Measurements from ENCODE around the gene NTN1. TPM values are rescaled to one million over a fixed set of nuclear protein-coding genes. Genes with fewer than 3 reads are reported as not detected.

NTN1 gene
- total and polyA plus RNA-seq, 7 experiments from 2014 or later, result 0.07 to 0.12 (median 0.11) TPM; not detected in 4

DNA sequence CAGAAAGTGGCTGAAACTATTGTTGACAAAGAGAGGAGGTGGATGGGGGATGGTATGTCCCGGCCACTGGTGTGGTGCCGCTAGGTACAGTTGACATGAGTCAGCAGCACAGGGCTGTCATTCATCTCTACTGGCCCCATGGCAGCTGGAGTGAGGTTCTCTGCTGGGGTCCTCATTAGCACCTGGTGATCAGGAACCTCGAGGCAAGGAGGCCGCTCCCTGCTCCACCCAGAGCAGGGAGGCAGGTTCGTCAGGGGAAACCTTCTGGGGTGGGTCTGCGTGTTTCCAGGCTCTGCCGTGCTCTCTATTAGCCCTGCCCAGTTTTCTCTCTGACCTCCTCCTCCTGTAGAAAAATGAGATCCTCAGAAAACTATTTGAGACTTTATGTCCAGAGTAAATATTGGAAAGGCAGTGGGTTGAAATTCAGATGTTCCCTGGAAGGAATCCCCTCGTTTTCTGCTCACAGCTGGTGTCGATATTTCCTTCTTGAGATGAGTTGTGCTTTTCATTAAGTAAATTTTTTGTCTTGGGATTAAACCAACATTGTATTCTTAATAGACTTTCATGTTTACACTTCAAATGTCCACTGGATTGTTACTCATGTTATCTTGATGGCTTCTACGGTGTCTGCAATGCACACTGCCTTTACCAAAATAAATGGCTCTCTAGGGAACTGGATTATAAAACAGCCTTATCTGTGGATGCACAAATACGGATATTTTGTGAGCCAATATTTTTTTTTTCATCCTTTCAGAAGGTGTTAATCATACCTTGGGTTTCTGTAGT lies 7.1 kb downstream of the NTN1 start:
- no peak overlapping the region for H3K4me3 ChIP-seq (ENCODE audit: low read length)
- peaks cover 50 to 72% (median 62%) of the 10 kb centered on the region in 5 donors for H3K27me3 Mint-ChIP-seq
- peaks cover 0 to 6% of the 10 kb centered on the region in 2 donors for H3K4me1 ChIP-seq (ENCODE audit: control insufficient read depth in 2 of 2, insufficient read depth in 2 of 2, low read length in 2 of 2)
- ChIA-PET POLR2A (no interaction called here), CTCF (no interaction called here)
- H3K9me3 ChIP-seq (ENCODE audit: control insufficient read depth in 2 of 3, low read length in 3 of 3), result no peaks in the 10 kb centered on the region
- no peak overlapping the region for H3K27ac Mint-ChIP-seq
- H3K27me3 ChIP-seq (ENCODE audit: control insufficient read depth in 2 of 2, insufficient read depth in 2 of 2, low read length in 2 of 2), result peaks cover 14 to 15% of the 10 kb centered on the region in 2 donors
- ATAC-seq (no peak), DNase-seq (no peak)
- H3K27ac ChIP-seq (ENCODE audit: low read depth, low read length), result no peak overlapping the region
- H3K4me1 Mint-ChIP-seq, result peaks cover 0 to 16% (median 5%) of the 10 kb centered on the region in 7 donors
- H3K9me3 Mint-ChIP-seq, result peaks cover 0 to 3% (median 0%) of the 10 kb centered on the region in 11 donors
- peaks cover 0 to 3% (median 0%) of the 10 kb centered on the region in 5 donors for H3K36me3 Mint-ChIP-seq
- no peaks in the 10 kb centered on the region for H3K36me3 ChIP-seq (ENCODE audit: control insufficient read depth in 2 of 3, insufficient read depth in 3 of 3, low read length in 3 of 3)
- H3K4me3 Mint-ChIP-seq, result no peak overlapping the region
- intact Hi-C loops (cut with micrococcal nuclease), result no loop called here

DNA sequence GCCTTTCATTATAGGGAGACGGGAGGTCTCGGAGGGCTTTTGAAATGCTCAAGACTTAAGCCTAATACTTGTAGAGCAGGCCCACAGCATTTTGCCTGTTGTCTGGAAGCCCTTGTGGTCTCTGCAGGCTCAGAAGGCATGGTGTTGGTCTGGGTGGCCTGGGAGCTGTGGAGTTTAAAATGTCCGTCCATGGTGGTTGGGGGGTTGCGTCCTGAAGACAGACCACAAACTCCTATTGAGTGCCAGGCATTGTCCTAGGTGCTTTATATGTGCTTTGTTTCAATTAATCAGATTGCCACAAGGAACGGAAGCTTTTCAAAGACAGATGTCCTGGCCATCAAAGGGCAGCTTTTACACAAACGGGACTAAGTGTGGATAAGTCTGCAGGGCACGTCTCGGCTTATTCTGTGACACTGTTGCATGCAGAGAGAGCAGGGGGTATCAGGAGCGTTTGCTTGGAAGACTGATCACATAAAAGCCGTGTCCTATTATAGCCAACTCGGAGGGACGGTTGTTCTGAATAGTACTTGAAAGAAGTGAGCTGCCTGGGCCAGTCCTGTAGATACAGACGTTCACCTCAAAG lies 7.8 kb downstream of the NTN1 start:
- Histone ChIP-seq H3K36me3 (ENCODE audit: control insufficient read depth in 2 of 3, insufficient read depth in 3 of 3, low read length in 3 of 3) (no peaks in the 10 kb centered on the region), H3K4me3 (ENCODE audit: low read length) (no peak overlapping the region), H3K9me3 (ENCODE audit: control insufficient read depth in 2 of 3, low read length in 3 of 3) (no peaks in the 10 kb centered on the region), H3K27me3 (ENCODE audit: control insufficient read depth in 2 of 2, insufficient read depth in 2 of 2, low read length in 2 of 2) (peaks cover 9 to 10% of the 10 kb centered on the region in 2 donors), H3K4me1 (ENCODE audit: control insufficient read depth in 2 of 2, insufficient read depth in 2 of 2, low read length in 2 of 2) (no peaks in the 10 kb centered on the region), H3K27ac (ENCODE audit: low read depth, low read length) (no peak overlapping the region)
- Mint-ChIP-seq H3K27ac (no peak overlapping the region), H3K36me3 (peaks cover 0 to 3% (median 0%) of the 10 kb centered on the region in 5 donors), H3K9me3 (peaks cover 0 to 3% (median 0%) of the 10 kb centered on the region in 11 donors), H3K27me3 (peaks cover 45 to 69% (median 57%) of the 10 kb centered on the region in 5 donors), H3K4me1 (peaks cover 0 to 10% (median 0%) of the 10 kb centered on the region in 7 donors), H3K4me3 (no peak overlapping the region)
- ATAC-seq, result no peak
- ChIA-PET POLR2A (no interaction called here), CTCF (no interaction called here)
- intact Hi-C loops (cut with micrococcal nuclease), result no loop called here
- DNase-seq, result no peak

DNA sequence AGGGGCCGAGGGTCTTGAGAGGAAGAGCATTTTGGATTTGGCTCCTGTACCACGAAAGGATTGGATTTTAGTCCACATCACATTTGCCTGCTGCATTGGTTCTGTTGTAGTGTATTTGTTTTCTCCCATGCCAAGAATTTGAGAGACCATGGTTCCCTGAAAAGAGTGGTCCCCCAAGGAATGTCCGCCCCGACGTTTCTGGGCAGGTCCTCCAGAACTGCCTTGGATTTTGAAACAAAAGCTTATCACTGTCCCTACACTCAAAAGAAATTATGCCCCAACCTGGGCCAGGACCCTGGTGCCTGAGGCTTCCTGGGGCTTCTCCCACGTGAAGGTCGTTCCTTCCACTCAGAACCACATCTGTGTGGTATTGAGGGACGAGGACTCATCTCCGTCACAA lies 10.8 kb downstream of the NTN1 start:
- no peak for DNase-seq
- POLR2A ChIA-PET, result no interaction called here

DNA sequence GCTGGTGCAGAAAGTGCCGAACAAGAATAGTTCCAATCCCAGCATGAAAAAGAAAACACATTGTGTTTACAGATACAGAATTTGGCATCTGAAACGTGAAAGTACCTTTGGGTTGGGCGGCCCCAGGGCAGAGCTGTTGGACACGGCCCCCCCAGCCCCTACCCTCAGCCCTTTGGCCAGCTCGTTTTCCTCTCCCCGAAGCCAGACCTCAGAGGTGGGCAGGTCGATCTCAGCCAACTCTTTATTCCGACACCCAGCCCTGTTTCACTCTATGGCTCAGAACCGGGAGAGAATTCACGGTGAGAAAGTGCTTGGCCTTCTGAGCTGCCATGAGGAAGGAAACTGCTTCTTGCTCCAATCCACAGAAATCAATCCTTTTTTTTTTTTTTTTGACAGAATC lies 11.3 kb downstream of the NTN1 start:
- H3K27ac Mint-ChIP-seq, result no peak overlapping the region
- no peaks in the 10 kb centered on the region for H3K36me3 ChIP-seq (ENCODE audit: control insufficient read depth in 2 of 3, insufficient read depth in 3 of 3, low read length in 3 of 3)
- no peaks in the 10 kb centered on the region for H3K27me3 ChIP-seq (ENCODE audit: control insufficient read depth in 2 of 2, insufficient read depth in 2 of 2, low read length in 2 of 2)
- ChIA-PET POLR2A (no interaction called here), CTCF (no interaction called here)
- H3K4me3 Mint-ChIP-seq, result no peak overlapping the region
- H3K4me3 ChIP-seq (ENCODE audit: low read length), result no peak overlapping the region
- H3K27ac ChIP-seq (ENCODE audit: low read depth, low read length), result no peak overlapping the region
- ATAC-seq (no peak), DNase-seq (no peak)
- peaks cover 0 to 3% (median 0%) of the 10 kb centered on the region in 11 donors for H3K9me3 Mint-ChIP-seq
- H3K36me3 Mint-ChIP-seq, result peaks cover 0 to 3% (median 0%) of the 10 kb centered on the region in 5 donors
- no peaks in the 10 kb centered on the region for H3K4me1 ChIP-seq (ENCODE audit: control insufficient read depth in 2 of 2, insufficient read depth in 2 of 2, low read length in 2 of 2)
- intact Hi-C loops (cut with micrococcal nuclease), result no loop called here
- peaks cover 12 to 36% (median 31%) of the 10 kb centered on the region in 5 donors for H3K27me3 Mint-ChIP-seq
- H3K4me1 Mint-ChIP-seq, result no peaks in the 10 kb centered on the region
- no peaks in the 10 kb centered on the region for H3K9me3 ChIP-seq (ENCODE audit: control insufficient read depth in 2 of 3, low read length in 3 of 3)

More for the DNA sequence above, 10.8 kb downstream of the NTN1 start:
- no peak overlapping the region for H3K4me3 Mint-ChIP-seq
- peaks cover 15 to 39% (median 33%) of the 10 kb centered on the region in 5 donors for H3K27me3 Mint-ChIP-seq
- no peak overlapping the region for H3K27ac ChIP-seq (ENCODE audit: low read depth, low read length)
- no peaks in the 10 kb centered on the region for H3K4me1 ChIP-seq (ENCODE audit: control insufficient read depth in 2 of 2, insufficient read depth in 2 of 2, low read length in 2 of 2)
- CTCF ChIA-PET, result no interaction called here
- no peaks in the 10 kb centered on the region for H3K4me1 Mint-ChIP-seq
- peaks cover 0 to 3% (median 0%) of the 10 kb centered on the region in 5 donors for H3K36me3 Mint-ChIP-seq
- H3K4me3 ChIP-seq (ENCODE audit: low read length), result no peak overlapping the region
- H3K9me3 ChIP-seq (ENCODE audit: control insufficient read depth in 2 of 3, low read length in 3 of 3), result no peaks in the 10 kb centered on the region
- no peak overlapping the region for H3K27ac Mint-ChIP-seq
- intact Hi-C loops (cut with micrococcal nuclease), result no loop called here
- no peak for ATAC-seq
- peaks cover 0 to 2% (median 0%) of the 10 kb centered on the region in 11 donors for H3K9me3 Mint-ChIP-seq
- H3K27me3 ChIP-seq (ENCODE audit: control insufficient read depth in 2 of 2, insufficient read depth in 2 of 2, low read length in 2 of 2), result no peaks in the 10 kb centered on the region
- H3K36me3 ChIP-seq (ENCODE audit: control insufficient read depth in 2 of 3, insufficient read depth in 3 of 3, low read length in 3 of 3), result no peaks in the 10 kb centered on the region

DNA sequence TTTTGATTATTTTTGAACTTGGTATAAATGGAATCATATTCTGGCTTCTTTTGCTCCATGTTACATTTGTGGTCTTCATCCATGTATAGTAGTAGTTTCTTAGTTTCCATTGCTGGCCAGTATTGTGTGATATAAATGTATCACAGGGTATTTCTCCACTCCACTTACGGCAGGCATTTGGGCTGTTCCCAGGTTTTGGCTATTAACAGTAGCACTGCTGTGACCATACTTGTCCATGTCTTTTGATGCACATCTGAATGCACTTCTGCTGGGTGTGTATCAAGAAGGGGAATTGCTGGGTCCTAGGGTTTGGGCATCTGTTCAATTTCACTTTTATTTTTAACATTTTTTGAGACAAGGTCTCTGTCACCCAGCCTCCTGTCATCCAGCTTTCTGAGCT lies 13.9 kb downstream of the NTN1 start:
- CTCF ChIA-PET, result no interaction called here
- H3K4me3 Mint-ChIP-seq, result no peak overlapping the region
- H3K27ac Mint-ChIP-seq, result no peak overlapping the region
- no peak overlapping the region for H3K4me3 ChIP-seq (ENCODE audit: low read length)
- intact Hi-C loops (cut with micrococcal nuclease), result no loop called here
- H3K27ac ChIP-seq (ENCODE audit: low read depth, low read length), result no peak overlapping the region
- POLR2A ChIA-PET, result no interaction called here
- no peaks in the 10 kb centered on the region for H3K36me3 Mint-ChIP-seq
- no peaks in the 10 kb centered on the region for H3K4me1 ChIP-seq (ENCODE audit: control insufficient read depth in 2 of 2, insufficient read depth in 2 of 2, low read length in 2 of 2)
- no peak for DNase-seq
- no peaks in the 10 kb centered on the region for H3K9me3 ChIP-seq (ENCODE audit: control insufficient read depth in 2 of 3, low read length in 3 of 3)
- no peaks in the 10 kb centered on the region for H3K4me1 Mint-ChIP-seq
- no peaks in the 10 kb centered on the region for H3K36me3 ChIP-seq (ENCODE audit: control insufficient read depth in 2 of 3, insufficient read depth in 3 of 3, low read length in 3 of 3)
- H3K9me3 Mint-ChIP-seq, result peaks cover 0 to 11% (median 5%) of the 10 kb centered on the region in 11 donors
- ATAC-seq, result no peak
- no peaks in the 10 kb centered on the region for H3K27me3 ChIP-seq (ENCODE audit: control insufficient read depth in 2 of 2, insufficient read depth in 2 of 2, low read length in 2 of 2)
- H3K27me3 Mint-ChIP-seq, result peaks cover 0 to 44% (median 25%) of the 10 kb centered on the region in 5 donors

DNA sequence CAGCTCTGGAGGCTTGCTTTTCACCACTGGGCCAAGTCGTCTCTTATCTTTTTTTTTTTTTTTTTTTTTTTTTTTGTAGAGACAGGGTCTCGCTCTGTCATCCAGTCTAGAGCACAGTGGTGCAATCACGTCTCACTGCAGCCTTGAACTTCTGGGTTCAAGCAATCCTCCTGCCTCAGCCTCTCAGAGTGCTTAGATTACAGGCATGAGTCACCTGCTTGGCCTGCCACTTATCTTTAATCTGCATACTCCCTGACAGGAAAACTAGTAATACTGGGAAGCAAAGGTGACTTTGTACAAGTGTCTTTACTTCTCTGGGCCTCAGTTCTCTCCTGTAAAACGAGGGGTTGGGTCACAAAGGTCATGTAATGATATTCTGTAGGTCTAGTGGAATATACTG lies 15.0 kb downstream of the NTN1 start:
- no peaks in the 10 kb centered on the region for H3K27me3 ChIP-seq (ENCODE audit: control insufficient read depth in 2 of 2, insufficient read depth in 2 of 2, low read length in 2 of 2)
- DNase-seq (no peak), ATAC-seq (no peak)
- H3K4me3 Mint-ChIP-seq, result no peak overlapping the region
- ChIA-PET POLR2A (no interaction called here), CTCF (no interaction called here)
- no peak overlapping the region for H3K27ac Mint-ChIP-seq
- H3K9me3 ChIP-seq (ENCODE audit: control insufficient read depth in 2 of 3, low read length in 3 of 3), result peaks cover 0 to 5% (median 0%) of the 10 kb centered on the region in 3 experiments
- H3K9me3 Mint-ChIP-seq, result peaks cover 0 to 21% (median 7%) of the 10 kb centered on the region in 11 donors
- H3K36me3 Mint-ChIP-seq, result no peaks in the 10 kb centered on the region
- peaks cover 0 to 51% (median 28%) of the 10 kb centered on the region in 5 donors for H3K27me3 Mint-ChIP-seq
- no peak overlapping the region for H3K27ac ChIP-seq (ENCODE audit: low read depth, low read length)
- no peak overlapping the region for H3K4me3 ChIP-seq (ENCODE audit: low read length)
- no peaks in the 10 kb centered on the region for H3K4me1 ChIP-seq (ENCODE audit: control insufficient read depth in 2 of 2, insufficient read depth in 2 of 2, low read length in 2 of 2)
- intact Hi-C loops (cut with micrococcal nuclease), result no loop called here
- no peaks in the 10 kb centered on the region for H3K4me1 Mint-ChIP-seq
- H3K36me3 ChIP-seq (ENCODE audit: control insufficient read depth in 2 of 3, insufficient read depth in 3 of 3, low read length in 3 of 3), result no peaks in the 10 kb centered on the region

All from naive thymus-derived CD4-positive, alpha-beta T cell (primary cell).